SH-SY5Y (cell line): Measurements from ENCODE around the gene BCKDK.

Source experiments
- GATA2 ChIP-seq: IDR thresholded peaks from 2 replicates; pipeline ENCODE4 v1.6.1; 2011; ENCODE audit warnings: mild to moderate bottlenecking, low read depth, low read length
- GATA3 ChIP-seq: IDR thresholded peaks from 2 replicates; pipeline ENCODE4 v1.6.1; 2011; ENCODE audit warnings: low read depth, mild to moderate bottlenecking, low read length, moderate library complexity

GRCh38 chr16:31063495-31063842 is 44.7 kb upstream of the BCKDK start:
- no peak for TF ChIP-seq GATA2
- TF ChIP-seq GATA3, result no peak
